SK-N-SH (cell line): Measurements from ENCODE around the gene ZMYM2.

Experiments used
- POLR2AphosphoS5 ChIP-seq: IDR thresholded peaks from 2 replicates; pipeline ENCODE4 v1.6.1; 2012; ENCODE audit warnings: low read depth, low read length
- TF ChIP-seq, protein P1 (sequence below): IDR thresholded peaks from 2 replicates; pipeline ENCODE4 v1.4.0; 2012; ENCODE audit warnings: low read depth

GRCh38 chr13:20093951-20094350, 135.4 kb downstream of the ZMYM2 start:
- TF ChIP-seq, protein P1, sequence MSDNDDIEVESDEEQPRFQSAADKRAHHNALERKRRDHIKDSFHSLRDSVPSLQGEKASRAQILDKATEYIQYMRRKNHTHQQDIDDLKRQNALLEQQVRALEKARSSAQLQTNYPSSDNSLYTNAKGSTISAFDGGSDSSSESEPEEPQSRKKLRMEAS: no peak
- TF ChIP-seq POLR2AphosphoS5: no peak
